Inferior parietal cortex (tissue), 1 donor: ENCODE results near the gene MAB21L3.

ENCODE experiments used
- DNase-seq: peaks from one replicate; pipeline ENCODE4 v3.0.0-alpha.2; 2016; ENCODE audit errors: extremely low spot score

The MAB21L3 gene

GRCh38 chr1:116111524-116112021 is 374 bp downstream of the MAB21L3 start:
- DNase-seq: no peak

DNA sequence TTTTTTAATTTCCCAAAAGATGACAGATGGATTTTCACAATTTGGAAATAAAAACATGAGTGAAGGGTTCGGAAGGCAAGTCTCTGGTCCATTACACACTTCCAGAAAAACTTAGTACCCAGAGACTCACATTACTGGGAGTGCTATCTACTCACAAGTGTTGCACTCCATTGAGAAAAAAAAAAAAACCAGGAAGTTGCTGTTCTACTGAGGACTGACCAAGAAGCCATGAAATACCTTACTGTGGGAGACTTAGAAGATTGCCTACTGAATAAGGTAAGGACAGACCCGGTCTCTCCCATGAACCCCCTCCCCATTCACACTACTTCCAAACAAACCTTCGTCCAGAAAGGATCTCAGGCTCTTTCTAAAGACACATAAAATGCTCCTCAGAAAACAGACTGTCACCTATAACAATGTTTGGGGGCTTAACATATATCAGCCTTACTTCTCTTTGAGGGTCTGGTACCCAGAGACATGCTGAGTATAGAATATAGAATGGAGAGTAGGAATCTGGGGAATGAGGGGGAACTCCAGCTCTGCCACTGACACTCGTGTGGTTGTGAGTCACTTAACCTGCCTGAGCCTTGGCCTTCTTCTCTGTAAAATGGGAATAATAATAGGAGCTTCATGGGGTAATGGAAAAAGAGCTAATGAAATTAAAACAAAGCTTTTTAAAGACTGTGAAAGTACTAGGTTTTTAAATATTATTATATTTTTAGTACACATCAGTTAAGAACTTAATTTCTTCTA is 1.4 kb downstream of the MAB21L3 start:
- no peak for DNase-seq

DNA sequence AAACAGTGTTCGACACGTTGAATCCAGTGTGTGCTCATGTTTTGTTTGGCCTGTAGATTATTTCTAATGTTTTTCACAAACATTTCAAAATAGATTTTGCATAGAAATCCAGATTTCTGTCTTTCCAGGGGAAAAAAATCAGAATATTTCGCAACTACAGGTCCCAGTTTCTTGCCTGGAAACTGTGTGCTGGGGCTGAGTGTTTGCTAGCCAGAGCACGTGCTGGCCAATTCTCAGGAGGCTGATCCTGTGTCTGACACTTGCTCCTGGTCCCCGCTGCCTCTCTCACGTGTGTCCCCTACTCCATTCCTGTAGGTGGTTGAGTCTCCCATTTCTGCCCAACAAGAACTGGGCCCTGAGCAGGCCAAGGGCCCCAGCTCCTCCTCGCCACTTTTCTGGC is 2.4 kb downstream of the MAB21L3 start:
- DNase-seq: no peak

GRCh38 chr1:116115476-116116439 is 4.6 kb downstream of the MAB21L3 start:
- DNase-seq: no peak

- DNase-seq: no peak
Measured at GRCh38 chr1:116118471-116118870, 7.3 kb downstream of the MAB21L3 start.

- no peak for DNase-seq
Measured at GRCh38 chr1:116119876-116120275, 8.7 kb downstream of the MAB21L3 start.

DNA sequence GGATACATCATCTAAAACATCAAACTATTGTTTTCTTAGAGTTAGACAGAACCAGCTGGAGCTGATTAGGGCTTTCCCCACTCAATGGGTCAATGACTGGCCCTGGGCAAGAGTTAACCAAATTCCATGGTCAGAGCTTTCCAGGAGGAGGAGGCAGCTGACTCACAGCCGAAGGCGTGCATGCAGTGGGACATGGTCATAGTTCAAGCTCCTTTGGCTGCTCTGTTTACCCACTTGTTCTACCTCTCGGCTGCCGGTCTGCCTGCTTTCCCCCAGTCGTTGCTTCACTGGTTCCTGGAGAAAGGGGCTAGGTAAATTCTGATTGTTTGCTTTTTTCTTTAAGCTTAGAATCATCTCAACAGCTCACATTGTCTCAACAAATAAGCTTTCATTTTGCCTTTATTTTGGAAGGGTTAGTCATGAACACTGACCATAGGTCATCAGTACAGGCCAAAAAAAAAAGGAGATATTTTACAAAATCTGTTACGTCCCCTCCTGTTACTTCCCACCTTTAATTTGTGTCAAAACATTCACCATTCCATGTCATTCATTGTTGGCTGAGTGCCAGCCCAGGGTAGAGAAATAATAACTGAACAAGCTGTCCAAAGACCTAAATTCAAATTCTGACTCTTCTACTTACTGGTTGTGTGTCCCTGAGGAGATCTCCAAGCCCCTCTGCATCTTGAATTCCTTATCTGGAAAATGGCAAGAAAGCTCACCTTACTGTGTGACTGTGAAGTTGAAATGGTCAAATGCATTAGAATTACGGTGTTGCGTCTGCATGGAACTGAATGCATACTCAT is 12.0 kb downstream of the MAB21L3 start:
- DNase-seq: no peak

DNA sequence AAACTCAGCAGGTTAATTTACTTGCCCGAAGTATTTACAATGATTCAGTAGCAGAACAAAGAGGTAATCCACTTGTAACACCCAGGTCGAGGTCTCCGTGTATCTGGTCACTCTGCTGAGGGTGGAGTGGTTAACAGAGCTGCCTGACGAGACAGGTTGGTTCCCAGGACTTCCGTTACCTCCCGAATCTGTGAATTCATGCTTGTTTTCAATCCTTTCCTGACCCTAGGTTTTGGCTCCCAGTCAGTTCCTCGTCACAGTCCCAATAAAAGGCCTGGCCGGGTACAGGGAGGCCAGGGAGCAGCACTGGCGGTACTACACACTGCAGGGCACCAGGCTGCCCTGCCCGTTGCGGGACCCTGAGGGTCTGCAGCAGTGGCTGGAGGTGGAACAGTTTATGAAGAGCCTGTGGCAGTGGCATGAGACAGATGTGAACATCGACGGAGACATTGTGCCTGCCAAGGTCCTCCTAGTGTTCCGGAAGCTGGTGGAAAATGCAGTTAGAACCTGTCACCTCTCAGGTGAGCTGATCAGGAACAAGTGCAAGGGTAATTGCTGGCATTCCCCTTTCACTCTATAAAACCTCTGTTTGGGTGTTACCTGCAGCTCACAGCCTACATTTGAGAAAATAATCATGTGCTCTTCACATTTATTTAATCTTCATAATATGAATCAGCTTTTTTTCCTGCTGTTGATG is 12.8 kb downstream of the MAB21L3 start:
- DNase-seq: no peak

- DNase-seq: no peak
Measured at GRCh38 chr1:116125758-116126157, 14.6 kb downstream of the MAB21L3 start.

DNA sequence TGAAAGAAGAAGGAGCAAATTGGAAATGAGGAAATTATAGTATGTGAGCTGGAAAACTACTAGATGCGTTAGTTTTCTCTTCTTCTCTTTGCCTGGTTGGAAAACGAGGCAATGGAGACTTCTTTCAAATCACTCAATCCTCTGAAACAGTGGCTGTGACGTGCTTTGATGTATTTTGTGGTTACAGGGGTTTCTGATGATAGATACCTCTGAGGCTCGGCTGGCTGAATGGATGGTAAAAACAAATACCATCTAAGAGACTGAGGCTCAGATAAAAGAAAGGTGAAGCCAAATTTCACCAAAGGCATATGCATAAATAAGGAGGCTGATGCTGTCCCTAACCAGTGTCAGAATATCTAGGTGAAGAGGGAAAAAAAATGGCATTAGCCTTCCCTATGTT is 15.1 kb downstream of the MAB21L3 start:
- no peak for DNase-seq

GRCh38 chr1:116127123-116127847 is 16.1 kb downstream of the MAB21L3 start:
- no peak for DNase-seq

GRCh38 chr1:116127848-116128540 is 16.8 kb downstream of the MAB21L3 start:
- DNase-seq: no peak

DNA sequence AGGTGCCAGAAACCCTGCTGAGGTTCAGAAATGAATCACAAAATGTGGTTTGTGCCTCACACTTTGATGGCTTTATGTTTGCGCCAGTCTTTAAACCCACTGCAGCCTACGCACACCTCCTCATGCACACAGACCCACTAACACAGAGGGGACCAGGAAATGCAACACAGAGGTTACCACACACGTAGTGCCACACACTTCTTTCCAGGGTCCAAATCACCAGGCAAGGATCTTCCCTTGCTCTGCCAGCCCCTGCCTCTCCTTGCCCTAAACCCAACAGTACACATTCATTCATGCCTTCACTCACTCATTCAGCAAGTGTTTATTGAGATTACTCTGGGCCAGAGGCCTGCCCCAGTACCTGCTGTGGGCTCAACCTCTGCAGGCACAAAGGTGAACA is 17.5 kb downstream of the MAB21L3 start:
- no peak for DNase-seq

DNA sequence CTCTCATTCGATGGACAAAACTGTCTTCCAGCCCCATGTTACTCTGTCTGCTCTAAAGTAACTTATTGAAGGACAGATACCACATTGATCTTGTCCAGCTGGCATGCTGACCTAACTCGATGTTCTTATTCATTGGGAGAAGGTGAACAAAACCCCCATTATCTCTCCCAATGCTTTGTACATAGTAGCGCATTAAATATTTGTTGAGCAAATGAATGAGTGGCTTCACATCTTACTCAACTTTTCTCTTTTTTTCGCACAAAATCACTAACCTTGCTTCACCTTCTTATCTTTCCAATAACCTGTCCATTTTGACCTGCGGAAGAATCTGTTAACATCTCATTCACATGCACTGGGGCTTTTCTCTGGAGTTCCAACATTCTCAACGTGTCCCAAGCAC is 18.3 kb downstream of the MAB21L3 start:
- no peak for DNase-seq

DNA sequence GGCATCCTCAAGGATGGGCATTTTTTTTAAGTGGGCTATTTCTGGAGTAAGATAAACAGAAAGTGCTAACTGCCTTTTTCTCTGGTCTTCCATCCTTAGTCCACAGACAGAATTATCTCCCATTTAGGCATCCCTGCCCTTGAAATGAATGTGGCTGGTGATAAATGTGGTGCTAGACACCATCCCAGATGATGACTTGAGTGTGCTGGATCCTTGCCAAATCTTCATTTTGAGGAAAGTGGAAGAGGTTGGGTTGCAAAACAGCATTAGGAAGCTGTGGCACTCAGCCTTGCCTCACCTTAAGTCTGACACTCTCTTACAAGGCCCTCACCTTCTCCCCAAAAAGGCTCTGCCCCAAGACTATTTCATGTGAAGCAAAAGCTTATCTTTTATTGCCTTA is 19.2 kb downstream of the MAB21L3 start:
- DNase-seq: no peak

DNA sequence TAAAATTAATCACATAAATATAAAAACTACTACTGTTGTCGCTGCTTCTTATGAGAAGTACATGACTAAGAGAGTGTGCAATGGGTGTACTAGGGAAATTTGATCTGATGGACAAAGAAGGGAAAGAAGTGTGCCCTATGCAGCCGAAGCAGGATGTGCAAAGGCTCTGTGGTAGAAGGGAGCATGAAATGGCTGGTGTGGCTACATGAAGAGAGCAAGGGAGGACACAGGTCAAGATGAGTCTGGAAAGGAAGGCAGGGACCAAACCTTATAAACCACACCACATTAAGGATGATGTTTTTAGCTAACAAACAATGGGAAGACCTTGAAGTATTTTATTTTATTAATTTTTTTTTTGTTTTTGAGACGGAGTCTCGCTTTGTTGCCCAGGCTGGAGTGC is 20.0 kb downstream of the MAB21L3 start:
- no peak for DNase-seq

GRCh38 chr1:116131866-116132605 is 20.8 kb downstream of the MAB21L3 start:
- DNase-seq: no peak

GRCh38 chr1:116133696-116134475 is 22.7 kb downstream of the MAB21L3 start:
- no peak for DNase-seq

GRCh38 chr1:116134476-116134773 is 23.2 kb downstream of the MAB21L3 start:
- DNase-seq: no peak
